SK-MEL-5 (cell line): ENCODE results near the gene STX12. TPM values are rescaled to one million over a fixed set of nuclear protein-coding genes. Genes with fewer than 3 reads are reported as not detected.
"Not testable (repeated sequence)": the region's sequence is repeated elsewhere in the genome, so short reads cannot be mapped to it uniquely, and the experiment has no call there.

Experiments used
- DNase-seq: peaks from one replicate; pipeline ENCODE4 v3.0.0-alpha.2; 2016; ENCODE audit warnings: low read depth, low spot score
- in situ Hi-C: cut with HindIII; loops from 2 replicates; pipeline ENCODE4 v1.10.0; 2016; ENCODE audit warnings: low sequenced_read_pairs, high pct_unique_total_duplicates, low pct_unique_long_range_greater_than_20kb
- total RNA-seq: library from RNA; depleted of rRNA; stranded (reverse); fragments of >200 nt; shearing (Covaris generic); gene quantifications from 2 replicates; pipeline ENCODE4 v1.2.3, GENCODE V29; 2014

Gene STX12
- total RNA-seq, 1 experiment from 2014 or later: 30.5 TPM

DNA sequence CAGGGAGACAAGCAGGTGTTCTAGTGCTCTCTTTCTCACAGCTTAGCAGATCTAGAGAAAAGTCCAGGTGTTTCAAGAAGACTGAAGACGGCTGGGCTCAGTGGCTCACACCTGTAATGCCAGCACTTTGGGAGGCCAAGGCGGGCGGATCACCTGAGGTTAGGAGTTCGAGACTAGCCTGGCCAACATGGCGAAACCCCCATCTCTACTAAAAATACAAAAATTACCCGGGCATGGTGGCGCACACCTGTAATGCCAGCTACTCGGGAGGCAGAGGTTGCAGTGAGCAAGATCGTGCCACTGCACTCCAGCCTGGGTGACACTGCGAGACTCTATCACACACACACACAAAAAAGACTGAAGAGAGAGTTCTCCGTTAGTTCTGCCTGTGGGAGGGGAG, 84.5 kb downstream of the STX12 start:
- in situ Hi-C loops, DNase-seq: not testable (repeated sequence)

DNA sequence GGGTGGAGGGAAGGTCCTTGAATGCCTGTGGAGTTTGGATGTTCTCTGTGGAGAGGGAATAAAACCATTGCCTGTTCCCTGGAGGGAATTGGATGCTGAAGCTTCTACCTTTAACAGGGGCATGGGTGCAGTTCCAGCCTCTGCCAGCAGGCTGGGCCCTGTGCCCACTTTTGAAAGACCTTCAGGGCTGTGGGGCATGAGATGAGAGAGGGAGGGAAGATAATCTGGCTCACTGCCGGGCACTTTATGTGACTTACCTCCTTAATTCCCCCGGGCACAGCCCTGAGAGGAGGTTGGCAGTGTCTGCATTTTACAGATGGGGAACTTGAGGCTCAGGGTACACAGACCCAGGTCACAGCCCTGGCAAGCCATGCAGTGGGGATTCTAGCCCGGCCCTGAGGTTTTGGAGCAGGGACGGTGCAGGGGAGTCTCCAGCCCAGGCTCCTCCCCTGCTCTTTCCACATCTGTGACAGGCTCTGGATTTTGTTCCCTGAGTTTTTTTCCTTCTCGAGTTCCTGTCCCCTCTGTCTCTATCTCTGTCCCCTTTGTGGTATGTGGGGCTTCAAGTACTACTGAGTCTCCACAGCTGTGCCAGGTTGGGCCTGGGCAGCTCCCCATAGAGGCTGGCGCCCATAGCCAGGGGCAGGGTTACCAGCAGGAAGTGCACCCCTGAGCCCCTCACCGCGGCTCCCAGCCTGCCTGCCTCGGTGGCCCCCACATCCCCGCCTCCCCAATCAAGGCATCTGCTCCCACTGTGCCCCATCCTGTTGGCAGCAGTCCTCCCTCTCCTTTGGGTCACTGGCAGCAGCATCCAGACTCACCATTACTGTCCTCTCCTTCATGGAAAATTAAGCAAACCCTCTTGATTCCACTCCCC, 85.3 kb downstream of the STX12 start:
- in situ Hi-C loops: no loop called here

DNA sequence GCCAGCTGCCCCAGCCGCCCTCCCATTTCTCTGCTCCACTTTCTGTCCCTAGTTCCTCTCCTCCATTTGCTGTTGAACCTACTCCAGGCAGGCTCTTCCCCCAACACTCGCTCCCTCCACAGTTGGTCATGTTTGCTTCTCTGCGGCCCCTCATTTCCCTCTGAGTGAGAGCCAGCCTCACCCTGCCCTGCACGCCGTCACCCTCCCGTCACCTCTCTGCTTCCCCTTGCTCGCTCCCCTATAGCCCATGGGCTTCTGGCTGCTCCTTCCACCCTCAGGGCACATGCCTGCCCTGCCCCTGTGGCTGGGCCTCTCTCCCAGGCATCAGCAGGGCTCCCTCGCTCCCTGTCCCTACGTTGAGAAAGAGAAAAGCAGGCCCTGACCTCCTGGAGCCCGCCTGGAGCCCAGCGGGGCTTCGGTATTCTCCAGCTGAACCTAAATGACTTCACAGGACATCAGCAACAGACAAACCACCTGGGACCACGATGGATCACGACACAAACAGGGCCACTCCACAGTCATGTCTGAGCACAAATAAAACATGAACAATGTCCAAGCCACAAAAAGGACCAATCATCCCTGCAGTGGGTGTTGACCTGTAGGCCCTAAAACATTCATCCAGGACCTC, 86.0 kb downstream of the STX12 start:
- in situ Hi-C loops: no loop called here
- DNase-seq: no peak

More for the DNA sequence above, 85.3 kb downstream of the STX12 start:
- peak; percentile 83 for DNase-seq

DNA sequence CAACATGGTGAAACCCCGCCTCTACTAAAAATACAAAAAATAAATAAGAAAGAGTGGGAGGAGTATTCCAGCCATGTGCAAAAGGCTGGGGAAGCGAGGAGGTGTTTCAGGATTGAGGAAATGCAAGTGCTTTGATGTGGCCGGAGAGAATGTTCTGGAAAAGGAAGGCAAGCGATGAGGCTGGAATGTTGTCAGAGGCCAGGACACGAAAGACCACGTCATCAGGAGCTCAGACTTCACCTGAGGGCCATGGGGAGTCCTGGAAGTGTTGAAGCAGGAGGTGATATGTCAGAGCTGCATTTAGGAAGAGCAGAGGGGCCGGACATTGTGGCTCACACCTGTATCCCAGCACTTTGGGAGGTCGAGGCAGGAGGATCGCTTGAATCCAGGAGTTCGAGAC, 88.4 kb downstream of the STX12 start:
- in situ Hi-C loops: no loop called here
- DNase-seq: no peak

DNA sequence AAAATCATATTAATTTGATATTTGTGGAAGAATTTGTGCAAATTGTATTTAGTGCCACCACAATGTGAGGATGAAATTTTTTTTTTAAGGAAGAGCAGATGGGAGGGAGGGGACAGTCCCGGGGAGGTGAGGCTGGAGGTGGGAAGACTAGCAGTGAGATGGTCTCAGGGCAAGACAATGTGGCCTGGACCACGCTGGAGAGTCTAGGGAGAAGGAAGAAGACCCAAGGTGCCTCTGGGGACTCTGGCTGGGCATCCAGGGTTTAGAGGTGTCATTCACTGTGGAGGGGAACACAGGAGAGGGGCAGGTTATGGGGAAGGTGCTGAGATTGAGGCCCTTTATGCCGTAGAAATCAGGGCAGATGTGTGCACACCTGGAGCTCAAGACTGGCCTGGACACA, 89.0 kb downstream of the STX12 start:
- in situ Hi-C loops: no loop called here

DNA sequence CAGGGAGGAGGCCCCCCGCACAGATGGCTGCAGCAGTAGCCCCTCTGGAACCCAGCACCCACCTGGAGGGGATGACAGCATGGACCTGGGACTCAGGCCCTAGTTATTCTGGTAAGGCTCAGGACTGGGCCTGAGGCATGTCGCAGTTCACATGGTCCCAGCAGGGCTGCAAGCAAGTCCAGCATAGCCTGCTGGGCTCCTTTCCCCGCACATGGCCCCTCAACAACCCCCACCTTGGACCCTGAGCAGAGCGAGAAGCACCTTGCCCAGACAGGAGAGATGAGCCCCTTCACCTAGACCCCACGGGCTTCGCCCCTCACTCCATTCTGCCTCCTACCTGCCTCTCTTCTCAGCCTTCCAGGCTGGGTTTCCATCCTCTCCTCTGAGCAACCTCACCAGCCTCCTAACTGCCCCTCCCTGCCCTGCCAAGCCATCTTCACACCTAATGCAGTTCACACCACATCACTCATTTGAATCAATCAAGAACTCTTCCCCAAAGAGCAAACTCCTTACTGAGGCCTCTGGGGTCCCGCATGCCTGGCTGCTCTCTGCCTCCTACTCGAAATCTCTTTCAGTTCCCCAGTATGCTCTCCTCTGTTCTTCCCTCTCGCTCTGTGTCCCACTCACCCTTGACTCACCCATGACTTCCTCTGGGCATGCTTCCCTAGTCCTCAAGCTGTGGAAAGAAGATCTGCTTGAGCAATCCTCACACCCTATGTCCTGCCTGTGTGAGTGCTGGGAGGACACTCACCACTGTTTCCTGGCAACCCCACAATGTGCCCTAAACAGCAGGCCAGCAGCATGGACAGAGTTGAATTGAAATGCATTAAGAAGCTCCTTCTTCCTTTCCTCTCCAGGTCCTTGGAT, 89.9 kb downstream of the STX12 start:
- in situ Hi-C loops: no loop called here
- no peak for DNase-seq

More for the DNA sequence above, 89.0 kb downstream of the STX12 start:
- DNase-seq: no peak

DNA sequence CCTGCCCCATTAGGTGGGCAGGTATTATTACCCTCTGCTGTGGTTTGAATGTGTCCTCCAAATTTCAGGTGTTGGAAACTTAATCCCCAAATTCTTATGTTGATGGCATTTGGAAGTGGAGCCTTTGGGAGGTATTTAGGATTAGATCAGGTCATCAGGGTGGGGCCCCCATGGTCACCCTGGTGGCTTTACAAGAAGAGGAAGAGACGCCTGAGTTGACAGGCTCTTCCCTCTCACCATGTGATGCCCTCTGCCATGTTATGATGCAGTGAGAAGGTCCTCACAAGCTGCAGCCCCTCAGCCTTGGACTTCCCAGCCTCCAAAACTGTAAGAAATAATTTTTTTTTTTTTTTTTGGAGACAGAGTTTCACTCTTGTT, 90.5 kb downstream of the STX12 start:
- in situ Hi-C loops: no loop called here

DNA sequence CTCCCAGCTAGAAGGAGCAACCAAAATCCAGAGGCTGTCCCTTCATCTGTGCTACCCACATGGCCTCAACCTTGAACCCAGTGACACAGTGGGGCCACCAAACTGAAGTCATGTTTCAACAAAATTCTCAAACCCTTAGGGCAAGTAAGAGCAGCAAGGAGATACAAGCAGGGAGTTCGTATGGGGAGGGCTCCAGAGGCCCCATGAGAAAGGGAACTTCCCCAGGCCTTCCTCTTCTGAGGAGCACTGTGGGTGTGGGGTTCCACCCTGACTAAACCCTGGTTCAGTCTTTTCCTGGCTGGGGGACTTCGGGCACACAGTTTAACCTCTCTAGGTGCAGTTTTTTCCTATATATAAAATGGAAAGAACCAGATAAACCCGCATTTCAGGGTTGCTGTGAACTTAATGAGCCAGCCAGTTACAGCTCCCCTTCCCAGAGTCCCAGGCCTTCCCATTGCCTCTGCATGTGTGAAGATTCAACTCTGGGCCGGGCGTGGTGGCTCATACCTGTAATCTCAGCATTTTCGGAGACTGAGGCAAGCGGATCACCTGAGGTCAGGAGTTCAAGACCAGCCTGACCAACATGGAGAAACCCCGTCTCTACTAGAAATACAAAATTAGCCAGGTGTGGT, 91.4 kb downstream of the STX12 start:
- DNase-seq: no peak
- in situ Hi-C loops: no loop called here

More for the DNA sequence above, 90.5 kb downstream of the STX12 start:
- no peak for DNase-seq

DNA sequence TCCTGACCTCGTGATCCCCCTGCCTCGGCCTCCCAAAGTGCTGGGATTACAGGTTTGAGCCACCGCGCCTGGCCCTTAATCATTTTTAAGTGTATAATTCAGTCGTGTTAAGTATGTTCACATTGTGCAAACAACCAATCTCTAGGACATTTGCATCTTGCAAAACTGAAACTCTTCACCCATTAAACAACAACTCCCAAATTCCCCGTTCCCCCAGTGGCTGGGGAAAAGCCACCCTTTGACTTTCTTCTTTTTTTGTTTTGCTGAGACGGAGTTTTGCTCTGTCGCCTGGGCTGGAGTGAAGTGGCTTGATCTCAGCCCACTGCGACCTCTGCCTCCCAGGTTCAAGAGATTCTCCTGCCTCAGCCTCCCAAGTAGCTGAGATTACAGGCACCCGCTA, 92.8 kb downstream of the STX12 start:
- no peak for DNase-seq
- in situ Hi-C loops: no loop called here

DNA sequence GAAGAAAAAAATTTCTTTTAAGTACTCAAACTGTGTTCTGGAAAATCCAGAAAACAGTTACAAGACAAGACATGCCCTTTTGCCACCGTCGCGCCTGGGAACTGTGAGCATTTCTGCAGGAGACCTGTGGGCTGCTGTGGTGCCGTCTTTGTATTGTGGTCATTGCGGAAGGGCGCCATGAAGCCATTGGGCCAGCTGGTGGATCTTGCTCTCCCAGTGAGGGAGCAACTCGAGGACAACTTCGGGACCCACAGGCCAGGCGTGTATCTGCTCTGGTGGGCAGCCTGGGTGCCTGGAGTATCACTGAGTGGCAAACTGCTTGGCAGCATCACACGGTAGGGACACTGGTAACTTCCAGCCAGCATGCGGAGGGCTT, 95.5 kb downstream of the STX12 start:
- in situ Hi-C loops: no loop called here

DNA sequence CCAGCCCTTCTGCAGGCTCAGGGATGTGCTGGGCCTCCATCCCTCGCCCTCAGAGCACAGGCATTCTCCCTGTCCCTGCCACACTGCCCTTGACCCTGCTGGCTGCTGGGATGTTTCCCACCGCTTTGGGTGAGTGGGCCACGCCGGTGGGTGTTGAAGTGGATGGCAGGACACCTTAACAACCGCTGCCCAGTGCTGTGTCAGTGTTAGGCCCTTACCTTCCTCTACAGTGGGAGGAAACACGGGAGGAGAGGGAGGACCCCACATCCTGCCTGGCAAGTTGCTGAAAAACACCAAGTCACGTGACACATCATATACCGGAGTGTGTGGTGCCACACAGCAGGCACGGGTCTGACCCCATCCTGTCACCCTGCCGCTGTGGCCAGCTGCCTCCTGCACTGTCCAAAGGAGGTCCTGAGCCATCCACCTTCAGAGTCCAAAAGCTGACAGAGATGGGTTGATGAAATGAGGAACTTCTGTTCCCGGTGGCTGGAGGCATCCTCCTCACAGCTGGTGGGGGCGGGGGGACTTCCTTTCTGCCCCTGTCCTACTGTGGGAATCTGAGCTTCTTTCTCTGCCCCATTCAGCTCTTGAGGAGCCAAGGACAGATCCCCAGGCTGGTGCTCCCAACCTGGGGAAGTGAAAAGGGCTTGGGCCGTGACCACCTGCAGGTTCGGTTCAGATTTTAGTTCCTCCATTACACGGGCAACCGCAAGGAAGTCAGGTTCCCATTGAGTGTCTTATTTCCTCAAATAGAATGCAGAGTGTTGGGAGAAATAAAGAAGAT, 96.1 kb downstream of the STX12 start:
- no peak for DNase-seq
- in situ Hi-C loops: no loop called here

More for the DNA sequence above, 95.5 kb downstream of the STX12 start:
- DNase-seq: no peak

DNA sequence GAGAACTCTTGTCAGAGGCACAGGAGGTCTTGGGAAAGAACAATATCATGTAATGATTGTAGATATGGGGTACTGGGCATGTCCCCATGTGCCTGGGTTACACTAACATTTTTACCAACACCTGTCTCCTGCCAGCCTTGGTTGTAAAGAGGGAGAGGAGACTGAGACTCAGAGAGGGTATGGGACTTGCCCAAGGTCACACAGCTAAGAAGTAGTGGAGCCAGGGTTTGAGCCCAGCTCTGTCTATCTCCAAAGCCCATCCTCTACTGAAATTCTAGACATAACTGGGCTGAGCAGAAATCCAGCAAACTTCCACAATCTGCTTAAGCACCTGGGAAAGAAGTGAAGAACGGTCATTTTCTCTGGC, 96.7 kb downstream of the STX12 start:
- in situ Hi-C loops: no loop called here

DNA sequence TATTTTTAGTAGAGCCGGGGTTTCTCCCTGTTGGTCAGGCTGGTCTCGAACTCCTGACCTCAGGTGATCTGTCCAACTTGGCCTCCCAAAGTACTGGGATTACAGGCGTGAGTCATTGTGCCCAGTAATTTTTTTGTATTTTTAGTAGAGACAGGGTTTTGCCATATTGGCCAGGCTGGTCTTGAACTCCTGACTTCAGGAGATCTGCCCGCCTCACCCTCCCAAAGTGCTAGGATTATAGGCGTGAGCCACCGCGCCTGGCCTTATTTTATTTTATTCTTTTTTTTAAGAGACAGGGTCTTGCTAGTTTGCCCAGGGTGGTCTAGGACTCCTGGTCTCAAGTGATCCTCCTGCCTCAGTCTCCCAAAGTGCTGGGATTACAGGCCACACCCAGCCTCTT, 98.1 kb downstream of the STX12 start:
- in situ Hi-C loops, DNase-seq: not testable (repeated sequence)

More for the DNA sequence above, 96.7 kb downstream of the STX12 start:
- no peak for DNase-seq

DNA sequence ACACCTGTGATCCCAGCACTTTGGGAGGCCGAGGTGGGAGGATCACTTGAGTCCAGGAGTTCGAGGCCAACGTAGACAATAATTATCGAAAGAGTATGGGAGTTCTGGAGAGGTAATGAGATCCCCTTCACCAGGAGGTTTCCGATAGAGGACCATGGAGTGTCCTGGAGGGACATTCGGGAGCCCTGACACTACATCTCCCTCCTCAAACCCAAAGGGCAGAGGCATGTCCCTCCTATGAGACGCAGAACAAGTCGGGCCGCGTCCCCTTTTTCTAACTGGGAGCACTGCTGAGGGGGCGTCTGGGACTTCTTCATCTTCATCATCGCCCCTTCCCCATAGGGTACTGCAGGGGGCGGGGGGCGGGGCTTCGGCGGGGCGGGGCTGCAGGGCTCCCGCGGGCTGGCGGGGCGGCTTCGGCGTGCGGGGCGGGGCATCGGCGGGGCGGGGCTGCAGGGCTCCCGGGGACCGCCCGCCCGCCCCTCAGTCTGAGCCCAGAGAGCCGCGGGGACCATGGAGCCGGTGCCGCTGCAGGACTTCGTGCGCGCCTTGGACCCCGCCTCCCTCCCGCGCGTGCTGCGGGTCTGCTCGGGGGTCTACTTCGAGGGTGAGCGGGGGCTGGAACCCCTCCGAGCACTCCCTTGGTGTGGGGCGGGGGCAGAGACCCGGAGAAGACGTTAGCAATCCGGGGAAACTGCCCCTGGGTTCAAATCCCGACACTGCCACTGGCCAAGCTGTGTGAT, 99.2 kb downstream of the STX12 start, which contains the start of gene THEMIS2:
Gene THEMIS2, plus strand, starts transcription at position 486 of the 743 bp plus-strand sequence. Its CDS starts 28 bp downstream, at position 514.
- peak; percentile 59 for DNase-seq
- in situ Hi-C loops: no loop called here

DNA sequence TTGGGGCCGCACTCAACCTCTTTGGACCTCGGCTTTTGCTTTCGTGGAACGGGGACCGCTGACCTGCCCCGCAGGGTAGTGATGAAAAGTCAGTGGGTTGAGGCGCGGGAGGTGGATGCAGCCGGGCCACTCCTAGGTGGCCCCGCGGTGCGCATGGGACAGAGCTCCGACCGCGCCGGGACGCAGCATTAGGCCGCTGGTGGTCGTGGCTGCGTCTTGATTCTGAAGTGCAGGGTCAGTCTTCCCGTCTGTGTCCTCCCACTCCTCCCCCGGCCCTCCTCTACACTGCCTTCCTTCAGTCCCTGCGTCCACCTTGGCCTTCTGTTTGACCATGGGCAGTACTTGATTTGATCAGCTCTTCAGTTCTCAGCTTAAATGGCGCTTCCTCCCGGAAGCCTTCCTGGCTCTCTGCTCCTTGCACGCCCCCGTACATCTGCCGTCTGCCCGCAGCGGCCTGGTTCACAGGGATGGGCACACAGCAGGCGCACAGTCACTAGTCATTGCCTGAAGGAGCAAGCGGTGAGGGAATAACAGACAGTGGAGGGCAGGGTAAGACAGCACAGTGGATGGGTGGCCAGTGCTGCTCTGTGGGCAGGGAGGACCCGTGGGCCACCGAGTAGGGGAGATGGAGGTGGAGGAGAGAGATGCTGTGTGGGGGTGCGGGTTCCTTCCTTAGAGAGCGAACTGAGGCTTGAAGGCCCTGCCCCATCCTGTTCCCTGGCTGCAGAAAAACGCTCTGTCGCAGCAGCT, 100.0 kb downstream of the STX12 start:
- DNase-seq: peak; percentile 38
- in situ Hi-C loops: no loop called here
